Activated CD8-positive, alpha-beta T cell treated with anti-CD3 and anti-CD28 coated beads for 36 hours (primary cell): ENCODE measurements around the gene ZBTB9. TPM values are rescaled to one million over a fixed set of nuclear protein-coding genes. Genes with fewer than 3 reads are reported as not detected.

Experiments
- ATAC-seq: fragments of 200-7000 bp; cut with Tn5 transposase; one replicate; pipeline ENCODE4 v1.10.0; 2021; ENCODE audit warnings: mild to moderate bottlenecking, moderate library complexity
- CTCF ChIA-PET: fragments of 350-600 bp; sonication (Branson Sonifier 250); formaldehyde crosslinking; loops from one replicate; lab custom pipeline; 2021; ENCODE audit warnings: antibody characterized with exemption; lab: Charles Lee
- POLR2A ChIA-PET: fragments of 350-600 bp; sonication (Branson Sonifier 250); formaldehyde crosslinking; loops from one replicate; lab custom pipeline; 2021; ENCODE audit warnings: antibody characterized with exemption; lab: Charles Lee
- DNase-seq: peaks from one replicate; pipeline ENCODE4 v3.0.0-alpha.2; 2020
- H3K27ac Mint-ChIP-seq: one replicate; pipeline ENCODE4 v1.8.0; 2021; ENCODE audit warnings: mild to moderate bottlenecking, mixed read lengths
- H3K27me3 Mint-ChIP-seq: one replicate; pipeline ENCODE4 v1.8.0; 2021; ENCODE audit warnings: mixed read lengths
- H3K36me3 Mint-ChIP-seq: one replicate; pipeline ENCODE4 v1.8.0; 2021; ENCODE audit warnings: low read depth, mixed read lengths
- H3K4me1 Mint-ChIP-seq: one replicate; pipeline ENCODE4 v1.8.0; 2021; ENCODE audit warnings: low read depth, mixed read lengths
- H3K4me3 Mint-ChIP-seq: one replicate; pipeline ENCODE4 v1.8.0; 2021; ENCODE audit warnings: mild to moderate bottlenecking, moderate library complexity, mixed read lengths
- H3K9me3 Mint-ChIP-seq: one replicate; pipeline ENCODE4 v1.8.0; 2021; ENCODE audit warnings: mixed read lengths
- intact Hi-C: fragments of 100-400 bp; cut with micrococcal nuclease; formaldehyde crosslinking; loops from one replicate; pipeline ENCODE4 v1.10.0; 2022
- microRNA-seq: library from miRNA; unstranded; fragments of <30 nt; microRNA quantifications from one replicate; pipeline ENCODE4 v1.2.0, GENCODE V29; 2022; ENCODE audit warnings: borderline microRNAs expressed, borderline replicate concordance
- total RNA-seq, 2 experiments: library from RNA; stranded (reverse); gene quantifications; one replicate each; pipeline ENCODE4 v1.2.3, GENCODE V29; 2021
- TF ChIP-seq, protein P1 (sequence below): fragments of 200-600 bp; IDR thresholded peaks from one replicate; pipeline ENCODE4 v1.8.0; 2022; ENCODE audit warnings: antibody characterized with exemption, mild to moderate bottlenecking

The ZBTB9 gene
- total RNA-seq, 2 experiments from 2014 or later, result 7.8 to 8.7 TPM

- TF ChIP-seq, protein P1, sequence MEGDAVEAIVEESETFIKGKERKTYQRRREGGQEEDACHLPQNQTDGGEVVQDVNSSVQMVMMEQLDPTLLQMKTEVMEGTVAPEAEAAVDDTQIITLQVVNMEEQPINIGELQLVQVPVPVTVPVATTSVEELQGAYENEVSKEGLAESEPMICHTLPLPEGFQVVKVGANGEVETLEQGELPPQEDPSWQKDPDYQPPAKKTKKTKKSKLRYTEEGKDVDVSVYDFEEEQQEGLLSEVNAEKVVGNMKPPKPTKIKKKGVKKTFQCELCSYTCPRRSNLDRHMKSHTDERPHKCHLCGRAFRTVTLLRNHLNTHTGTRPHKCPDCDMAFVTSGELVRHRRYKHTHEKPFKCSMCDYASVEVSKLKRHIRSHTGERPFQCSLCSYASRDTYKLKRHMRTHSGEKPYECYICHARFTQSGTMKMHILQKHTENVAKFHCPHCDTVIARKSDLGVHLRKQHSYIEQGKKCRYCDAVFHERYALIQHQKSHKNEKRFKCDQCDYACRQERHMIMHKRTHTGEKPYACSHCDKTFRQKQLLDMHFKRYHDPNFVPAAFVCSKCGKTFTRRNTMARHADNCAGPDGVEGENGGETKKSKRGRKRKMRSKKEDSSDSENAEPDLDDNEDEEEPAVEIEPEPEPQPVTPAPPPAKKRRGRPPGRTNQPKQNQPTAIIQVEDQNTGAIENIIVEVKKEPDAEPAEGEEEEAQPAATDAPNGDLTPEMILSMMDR, result no peak
- POLR2A ChIA-PET, result no interaction called here
These were observed 48.1 kb downstream of the ZBTB9 start for GRCh38 chr6:33502486-33502885.

GRCh38 chr6:33504486-33504885 is 50.1 kb downstream of the ZBTB9 start:
- intact Hi-C loops, result no loop called here
- no peaks in the 10 kb centered on the region for H3K36me3 Mint-ChIP-seq
- POLR2A ChIA-PET, result interaction anchor here (0.6 to 1.1 kb wide), 2 partner anchors 29 to 238 kb away, joined by 3 to 4 read pairs; no protein-coding TSS in a partner anchor
- H3K27me3 Mint-ChIP-seq, result no peaks in the 10 kb centered on the region
- DNase-seq (no peak), ATAC-seq (no peak)
- H3K4me1 Mint-ChIP-seq, result no peaks in the 10 kb centered on the region
- CTCF ChIA-PET, result interaction anchor here (1.4 kb wide), 1 partner anchor 196 kb away, joined by 4 read pairs; no protein-coding TSS in a partner anchor
- H3K4me3 Mint-ChIP-seq, result no peak overlapping the region
- no peaks in the 10 kb centered on the region for H3K9me3 Mint-ChIP-seq
- TF ChIP-seq, protein P1, result no peak
- no peak overlapping the region for H3K27ac Mint-ChIP-seq

More at GRCh38 chr6:33502486-33502885, 48.1 kb downstream of the ZBTB9 start:
- Mint-ChIP-seq H3K4me3 (no peak overlapping the region), H3K4me1 (no peaks in the 10 kb centered on the region), H3K9me3 (no peaks in the 10 kb centered on the region), H3K27me3 (no peaks in the 10 kb centered on the region), H3K27ac (no peak overlapping the region), H3K36me3 (no peaks in the 10 kb centered on the region)
- no peak for DNase-seq
- ATAC-seq, result no peak
- intact Hi-C loops, result no loop called here
- CTCF ChIA-PET, result interaction anchor here (1.3 kb wide), 1 partner anchor 10 kb away, joined by 4 read pairs; no protein-coding TSS in a partner anchor

DNA sequence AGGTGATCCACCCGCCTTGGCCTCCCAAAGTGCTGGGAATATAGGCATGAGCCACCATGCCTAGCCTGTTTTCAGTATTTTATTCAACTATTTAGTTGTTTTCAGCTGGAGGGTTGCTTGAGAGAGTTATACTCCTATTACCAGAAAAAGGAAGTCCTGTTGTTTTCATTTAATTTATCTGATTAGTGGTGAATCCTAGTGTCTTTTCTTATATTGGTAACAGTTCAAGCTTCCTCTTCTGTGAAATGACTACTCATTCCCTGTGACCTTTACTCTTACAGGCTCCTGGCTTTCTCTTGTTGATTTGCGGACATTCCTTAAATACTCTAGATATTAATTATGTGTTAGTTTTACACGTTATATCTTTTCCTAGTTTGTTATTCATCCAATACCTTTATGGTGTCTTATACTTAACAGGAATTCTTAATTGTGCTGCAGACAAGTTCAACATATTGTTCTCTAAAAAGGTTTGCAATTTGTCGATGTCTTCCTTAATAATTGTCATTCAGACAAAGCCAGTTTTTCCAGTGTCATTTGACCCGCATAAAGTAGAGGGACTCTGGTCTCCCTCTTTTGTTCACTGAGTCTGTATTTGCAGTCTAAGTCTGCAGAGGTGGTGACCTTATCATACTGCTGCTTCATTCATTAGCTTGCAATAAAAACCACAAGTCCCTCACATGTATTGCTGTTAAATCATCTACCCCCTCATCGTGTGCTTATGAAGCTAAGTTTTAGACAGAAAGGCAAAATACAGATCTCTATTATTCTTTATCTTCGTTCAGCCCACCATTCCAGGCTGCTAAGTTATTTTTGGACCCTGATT is 51.4 kb downstream of the ZBTB9 start:
- Mint-ChIP-seq H3K9me3 (no peaks in the 10 kb centered on the region), H3K27me3 (no peaks in the 10 kb centered on the region), H3K4me1 (no peaks in the 10 kb centered on the region), H3K27ac (no peak overlapping the region), H3K36me3 (no peaks in the 10 kb centered on the region), H3K4me3 (no peak overlapping the region)
- DNase-seq (no peak), ATAC-seq (no peak)
- CTCF ChIA-PET, result no interaction called here
- TF ChIP-seq, protein P1, result no peak
- POLR2A ChIA-PET, result no interaction called here
- intact Hi-C loops, result no loop called here

Small RNAs within 50 kb of the gene (microRNA-seq; reads per million reads assigned to microRNA genes)
- 2.4 reads per million for gene MIR5004

Other genes with a start within 250 kb of the ZBTB9 start
- 10 to 100 TPM; 40.6 to 42.0 TPM for gene HSD17B8, start 249.9 kb upstream of the ZBTB9 start, total RNA-seq
- 10 to 100 TPM; 26.8 to 27.5 TPM for gene RING1, start 246.1 kb upstream of the ZBTB9 start, total RNA-seq
- 10 to 100 TPM; 31.2 to 34.3 TPM for gene VPS52, start 182.7 kb upstream of the ZBTB9 start, total RNA-seq
- 1,000 to 10,000 TPM; 4,910 to 4,938 TPM for gene RPS18, start 182.5 kb upstream of the ZBTB9 start, total RNA-seq
- 1 to 10 TPM; 3.6 to 4.2 TPM for gene B3GALT4, start 177.5 kb upstream of the ZBTB9 start, total RNA-seq
- gene WDR46, start 165.3 kb upstream of the ZBTB9 start, total RNA-seq, result 10 to 100 TPM; 64.0 to 72.2 TPM
- gene PFDN6, start 165.0 kb upstream of the ZBTB9 start, total RNA-seq, result 10 to 100 TPM; 78.1 to 92.3 TPM
- 10 to 100 TPM; 24.2 to 24.3 TPM for gene RGL2, start 155.6 kb upstream of the ZBTB9 start, total RNA-seq
- 100 to 1,000 TPM; 179 to 183 TPM for gene TAPBP, start 140.5 kb upstream of the ZBTB9 start, total RNA-seq
- 1 to 10 TPM; 7.2 to 7.5 TPM for gene ZBTB22, start 136.8 kb upstream of the ZBTB9 start, total RNA-seq
- gene DAXX, start 131.6 kb upstream of the ZBTB9 start, total RNA-seq, result 10 to 100 TPM; 59.8 to 72.4 TPM
- gene KIFC1, start 62.8 kb upstream of the ZBTB9 start, total RNA-seq, result 10 to 100 TPM; 93.4 to 96.0 TPM
- 10 to 100 TPM; 31.9 to 32.6 TPM for gene PHF1, start 43.6 kb upstream of the ZBTB9 start, total RNA-seq
- 100 to 1,000 TPM; 155 to 160 TPM for gene CUTA, start 36.5 kb upstream of the ZBTB9 start, total RNA-seq
- 10 to 100 TPM; 57.9 to 67.0 TPM for gene SYNGAP1, start 34.5 kb upstream of the ZBTB9 start, total RNA-seq
- 10 to 100 TPM; 33.8 to 34.3 TPM for gene BAK1, start 125.7 kb downstream of the ZBTB9 start, total RNA-seq
- 10 to 100 TPM; 36.6 to 38.0 TPM for gene ITPR3, start 166.7 kb downstream of the ZBTB9 start, total RNA-seq